A549 (cell line): ENCODE results near the gene RAD51B.

Experiments
- CTCF ChIP-seq: fragments of >200 bp; sonication (Bioruptor Twin); formaldehyde crosslinking; IDR thresholded peaks from 3 replicates; pipeline ENCODE4 v1.5.1; 2016
- HOXA7 ChIP-seq: fragments of 250-450 bp; sonication (Bioruptor Pico); IDR thresholded peaks from 2 replicates; pipeline ENCODE4 v1.5.0; 2020; ENCODE audit warnings: mild to moderate bottlenecking, moderate library complexity
- MAFK ChIP-seq: fragments of 450-650 bp; IDR thresholded peaks from 2 replicates; pipeline ENCODE4 v1.6.1; 2014; ENCODE audit not compliant: partially characterized antibody
- NR3C1 ChIP-seq: fragments of >200 bp; sonication (Bioruptor Twin); formaldehyde crosslinking; IDR thresholded peaks from 3 replicates; pipeline ENCODE4 v1.6.1; 2017
- POLR2A ChIP-seq: IDR thresholded peaks from 2 replicates; pipeline ENCODE4 v1.6.1; 2012; ENCODE audit warnings: mild to moderate bottlenecking, low read length
- POLR2AphosphoS2 ChIP-seq: conservative IDR thresholded peaks from 2 replicates; pipeline ENCODE4 v1.6.1; 2012; ENCODE audit warnings: low read length, improper control_type of control experiment, inconsistent platforms
- SMC3 ChIP-seq: fragments of >200 bp; sonication (Bioruptor Twin); formaldehyde crosslinking; IDR thresholded peaks from 3 replicates; pipeline ENCODE4 v1.6.1; 2018; ENCODE audit warnings: inconsistent platforms
- TF ChIP-seq, protein P1 (sequence below): fragments of 150-350 bp; IDR thresholded peaks from 2 replicates; pipeline ENCODE4 v1.6.1; 2014; ENCODE audit warnings: low read depth, mild to moderate bottlenecking, low read length

DNA sequence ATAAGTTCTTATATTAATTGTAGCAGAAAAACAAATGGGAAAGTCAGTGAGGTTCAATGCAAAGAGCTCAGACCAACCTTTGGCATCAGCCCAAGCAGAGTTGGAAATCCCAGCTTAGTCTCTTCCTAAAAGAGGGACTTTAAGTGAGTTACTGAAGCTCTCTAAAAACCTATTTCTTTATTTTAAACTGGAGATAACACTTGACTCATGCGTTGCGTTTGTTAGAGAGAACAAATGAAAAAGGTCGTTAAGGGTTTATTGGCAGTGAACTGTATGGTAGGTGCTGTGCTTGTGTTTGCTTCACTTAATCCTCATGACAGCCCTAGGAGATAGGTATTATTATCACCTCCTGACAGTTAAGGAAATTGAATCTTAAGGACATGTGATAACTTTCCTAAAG lies 396.5 kb downstream of the RAD51B start:
- no peak for TF ChIP-seq CTCF
- TF ChIP-seq, protein P1, sequence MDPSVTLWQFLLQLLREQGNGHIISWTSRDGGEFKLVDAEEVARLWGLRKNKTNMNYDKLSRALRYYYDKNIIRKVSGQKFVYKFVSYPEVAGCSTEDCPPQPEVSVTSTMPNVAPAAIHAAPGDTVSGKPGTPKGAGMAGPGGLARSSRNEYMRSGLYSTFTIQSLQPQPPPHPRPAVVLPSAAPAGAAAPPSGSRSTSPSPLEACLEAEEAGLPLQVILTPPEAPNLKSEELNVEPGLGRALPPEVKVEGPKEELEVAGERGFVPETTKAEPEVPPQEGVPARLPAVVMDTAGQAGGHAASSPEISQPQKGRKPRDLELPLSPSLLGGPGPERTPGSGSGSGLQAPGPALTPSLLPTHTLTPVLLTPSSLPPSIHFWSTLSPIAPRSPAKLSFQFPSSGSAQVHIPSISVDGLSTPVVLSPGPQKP: no peak
- TF ChIP-seq SMC3: no peak
- TF ChIP-seq POLR2A: no peak
- TF ChIP-seq POLR2AphosphoS2: no peak
- no peak for TF ChIP-seq MAFK
- TF ChIP-seq NR3C1: no peak
- TF ChIP-seq HOXA7 (CRISPR knock-in tag): no peak
